Dendritic cell treated with granulocyte-macrophage colony-stimulating factor and Interleukin-4, amounts not matched to agents 40 ng/mL and 50 ng/mL, for 4 days (primary cell): ENCODE data around the gene PTDSS2.
A peak's percentile ranks its signal among the peaks of the same experiment; 100 is the strongest.

ENCODE experiments used
- H3K27ac Mint-ChIP-seq: one replicate; pipeline ENCODE4 v1.8.0; 2022; ENCODE audit warnings: mild to moderate bottlenecking, mixed read lengths
- H3K27me3 Mint-ChIP-seq: one replicate; pipeline ENCODE4 v1.8.0; 2022; ENCODE audit warnings: mild to moderate bottlenecking, mixed read lengths
- H3K36me3 Mint-ChIP-seq: one replicate; pipeline ENCODE4 v1.8.0; 2022; ENCODE audit warnings: low read depth, mixed read lengths
- H3K4me1 Mint-ChIP-seq: one replicate; pipeline ENCODE4 v1.8.0; 2022; ENCODE audit warnings: low read depth, mixed read lengths
- H3K4me3 Mint-ChIP-seq: one replicate; pipeline ENCODE4 v1.8.0; 2022; ENCODE audit warnings: mild to moderate bottlenecking, moderate library complexity, mixed read lengths
- H3K9me3 Mint-ChIP-seq: one replicate; pipeline ENCODE4 v1.8.0; 2022; ENCODE audit warnings: mixed read lengths
- intact Hi-C: fragments of 100-400 bp; cut with micrococcal nuclease; formaldehyde crosslinking; loops from one replicate; pipeline ENCODE4 v1.15.0; 2022

Gene PTDSS2

DNA sequence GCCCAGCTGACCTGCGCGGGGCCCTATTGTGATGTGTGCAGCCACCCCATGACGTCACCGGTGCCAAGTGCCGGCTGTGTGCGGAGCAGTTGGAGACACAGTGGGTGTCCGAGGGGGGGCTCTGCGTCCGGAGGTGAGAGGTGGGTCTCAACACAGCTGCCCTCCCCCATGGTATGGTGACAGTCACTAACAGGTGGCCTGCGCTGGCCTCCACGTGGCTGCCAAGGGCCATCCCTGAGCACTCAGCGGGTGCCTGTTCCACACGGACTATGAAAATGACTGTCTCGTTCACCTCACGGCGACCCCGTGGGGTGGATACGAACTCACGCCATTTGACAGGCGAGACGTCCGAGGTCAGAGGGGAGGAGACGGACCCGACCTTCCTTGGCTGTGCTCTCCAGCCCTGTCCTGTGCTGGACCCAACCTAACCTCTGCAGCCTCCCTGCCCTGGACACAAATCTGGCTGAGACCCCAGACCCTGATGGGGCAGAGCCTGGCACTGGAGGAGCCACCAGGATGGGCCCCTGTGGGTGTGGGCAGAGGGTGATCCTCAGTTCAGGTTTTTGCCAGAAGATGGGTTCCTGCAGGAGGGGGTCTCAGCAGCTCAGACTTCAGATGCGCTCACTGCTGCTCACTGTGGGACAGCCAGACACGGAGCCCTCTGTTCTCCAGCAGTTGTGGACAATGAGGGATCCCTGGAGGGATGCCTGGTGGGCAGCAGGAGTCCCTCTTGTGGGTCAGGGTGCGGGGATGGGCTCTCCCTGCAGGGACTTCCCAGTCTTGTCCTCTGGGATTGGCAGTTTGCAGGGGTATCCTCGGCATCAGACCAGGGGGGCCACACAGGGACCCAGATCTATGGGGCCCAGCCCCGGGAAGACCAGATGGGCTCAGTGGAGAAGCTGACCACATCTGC, 79.0 kb downstream of the PTDSS2 start:
- intact Hi-C loops = no loop called here
- peaks cover 4% of the 10 kb centered on the region for H3K4me1 Mint-ChIP-seq
- no peaks in the 10 kb centered on the region for H3K9me3 Mint-ChIP-seq
- peaks cover 35% of the 10 kb centered on the region for H3K36me3 Mint-ChIP-seq
- no peak overlapping the region for H3K4me3 Mint-ChIP-seq
- H3K27ac Mint-ChIP-seq = no peak overlapping the region
- H3K27me3 Mint-ChIP-seq = peaks cover 3% of the 10 kb centered on the region

DNA sequence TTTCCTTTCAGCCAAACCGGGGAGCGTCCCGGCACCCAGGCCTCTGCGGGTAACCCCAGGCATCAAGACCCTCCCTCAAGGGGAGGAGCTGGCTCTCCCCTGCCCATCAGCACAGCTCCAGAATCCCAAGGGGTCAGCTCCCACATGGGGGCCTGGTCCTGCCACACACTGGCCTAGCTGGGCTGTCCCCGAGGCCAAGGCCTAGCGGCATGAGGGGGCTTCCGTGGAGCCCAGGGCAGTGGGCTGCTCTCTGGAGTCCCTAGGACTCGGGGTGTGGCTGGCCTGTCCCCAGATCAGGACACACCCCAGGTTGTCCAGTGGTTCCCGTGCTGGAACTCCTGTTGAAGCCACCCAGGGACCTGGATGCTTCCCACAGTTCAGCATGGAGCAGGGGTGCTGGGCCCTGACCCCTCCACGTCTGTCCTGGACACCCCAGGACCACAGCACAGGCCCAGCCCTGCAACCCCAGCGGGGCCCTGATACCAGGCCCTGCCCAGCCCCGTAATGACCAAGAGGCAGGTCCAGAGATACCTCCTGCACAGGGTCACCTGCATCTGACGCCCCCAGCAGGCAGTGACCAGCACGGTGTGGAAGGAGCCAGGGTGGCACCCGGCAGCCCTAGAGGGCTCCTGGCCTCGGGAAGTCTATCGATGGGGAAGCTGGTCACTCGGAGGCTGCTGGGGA, 79.8 kb downstream of the PTDSS2 start:
- peaks cover 39% of the 10 kb centered on the region for H3K36me3 Mint-ChIP-seq
- intact Hi-C loops = no loop called here
- peaks cover 2% of the 10 kb centered on the region for H3K27me3 Mint-ChIP-seq
- H3K27ac Mint-ChIP-seq = no peak overlapping the region
- H3K9me3 Mint-ChIP-seq = no peaks in the 10 kb centered on the region
- no peak overlapping the region for H3K4me3 Mint-ChIP-seq
- peaks cover 9% of the 10 kb centered on the region for H3K4me1 Mint-ChIP-seq

DNA sequence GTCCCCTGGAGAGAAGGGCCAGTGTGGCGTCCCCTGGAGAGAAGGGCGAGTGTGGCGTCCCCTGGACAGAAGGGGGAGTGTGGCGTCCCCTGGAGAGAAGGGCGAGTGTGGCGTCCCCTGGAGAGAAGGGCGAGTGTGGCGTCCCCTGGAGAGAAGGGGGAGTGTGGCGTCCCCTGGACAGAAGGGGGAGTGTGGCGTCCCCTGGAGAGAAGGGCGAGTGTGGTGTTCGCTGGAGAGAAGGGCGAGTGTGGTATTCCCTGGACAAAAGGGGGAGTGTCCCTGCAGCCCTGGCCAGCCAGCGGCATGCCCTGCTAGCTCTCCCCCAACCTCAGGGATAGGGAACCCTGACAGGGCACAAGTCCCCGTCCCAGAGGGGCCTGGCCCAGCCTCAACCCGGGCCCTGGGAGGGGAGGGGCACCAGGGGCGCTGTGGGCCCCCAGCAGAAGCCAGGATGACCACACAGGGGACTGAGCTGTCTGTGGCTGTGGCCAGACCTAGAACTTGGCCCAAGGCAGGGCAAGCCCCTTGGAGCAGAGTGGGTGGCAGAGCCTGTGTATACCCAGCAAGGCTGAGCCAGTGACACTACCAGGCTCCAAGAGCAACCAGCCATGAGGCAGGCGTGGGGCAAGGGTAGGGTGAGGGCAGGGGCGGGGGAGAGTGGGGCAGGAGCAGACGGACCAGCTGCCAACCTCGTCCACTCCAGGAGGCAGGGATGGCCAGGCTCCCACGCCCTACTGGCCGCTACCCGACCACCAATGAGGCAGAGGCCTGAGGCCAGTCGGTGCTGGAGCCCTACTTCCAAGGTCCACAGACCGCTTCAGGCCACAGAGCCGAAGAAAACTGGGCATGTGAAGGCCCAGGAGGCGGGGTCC, 81.1 kb downstream of the PTDSS2 start:
- Mint-ChIP-seq H3K4me3 (no peak overlapping the region), H3K27ac (no peak overlapping the region), H3K36me3 (peaks cover 39% of the 10 kb centered on the region), H3K4me1 (peaks cover 13% of the 10 kb centered on the region), H3K9me3 (no peaks in the 10 kb centered on the region), H3K27me3 (peaks cover 2% of the 10 kb centered on the region)
- intact Hi-C loops = no loop called here

DNA sequence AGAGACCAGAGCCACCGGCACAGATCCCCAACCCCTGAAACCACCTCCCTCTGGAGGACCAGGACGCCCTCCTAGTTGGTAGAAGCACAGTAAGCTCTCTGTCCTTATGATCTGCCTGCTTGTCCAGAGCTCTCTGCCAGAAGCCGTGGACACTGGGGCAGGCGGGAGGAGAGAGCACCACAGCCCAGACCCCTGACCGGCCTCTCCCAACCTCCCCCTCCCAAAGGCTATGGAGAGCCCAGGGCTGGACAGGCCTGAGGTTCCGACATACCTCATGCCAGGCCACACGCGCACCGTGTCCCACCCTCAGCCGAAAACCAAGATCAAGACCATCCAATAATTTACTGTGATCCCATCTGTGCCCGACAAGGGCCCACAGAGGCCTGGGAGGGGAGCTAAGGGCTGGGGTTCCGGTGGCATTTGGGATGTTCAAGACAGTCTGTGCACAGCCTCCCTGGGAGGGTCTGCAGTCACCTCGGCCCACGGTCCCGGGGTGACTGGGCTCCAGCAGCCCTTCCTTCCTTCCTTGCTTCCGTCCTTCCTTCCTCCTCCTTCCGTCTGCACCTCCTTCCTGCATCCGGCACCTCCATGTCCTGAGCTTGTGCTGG, 81.9 kb downstream of the PTDSS2 start:
- peaks cover 18% of the 10 kb centered on the region for H3K4me1 Mint-ChIP-seq
- intact Hi-C loops = no loop called here
- peaks cover 39% of the 10 kb centered on the region for H3K36me3 Mint-ChIP-seq
- no peak overlapping the region for H3K27ac Mint-ChIP-seq
- peaks cover 2% of the 10 kb centered on the region for H3K27me3 Mint-ChIP-seq
- no peak overlapping the region for H3K4me3 Mint-ChIP-seq
- no peaks in the 10 kb centered on the region for H3K9me3 Mint-ChIP-seq

DNA sequence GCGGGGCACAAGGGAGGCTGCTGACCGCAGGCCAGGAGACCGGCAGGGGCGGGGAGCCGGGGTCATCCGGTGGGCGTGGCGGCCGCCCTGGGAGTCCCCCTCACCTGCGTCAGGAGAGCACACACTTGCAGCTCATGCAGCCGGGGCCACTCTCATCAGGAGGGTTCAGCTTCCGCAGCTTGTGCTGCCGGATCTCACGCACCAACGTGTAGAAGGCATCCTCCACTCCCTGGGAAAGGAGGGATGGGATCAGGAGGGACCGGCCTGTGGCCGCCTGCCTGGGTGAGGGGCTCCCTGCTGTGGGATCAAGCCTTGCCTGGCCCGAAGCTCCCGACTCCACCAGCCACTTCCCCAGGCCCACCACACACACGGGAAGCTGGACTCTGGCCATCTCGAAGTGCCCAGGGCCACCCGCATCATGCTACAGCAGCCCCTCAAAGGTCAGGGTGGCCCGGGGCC, 82.5 kb downstream of the PTDSS2 start:
- Mint-ChIP-seq H3K9me3 (no peaks in the 10 kb centered on the region), H3K27me3 (peaks cover 7% of the 10 kb centered on the region), H3K36me3 (peaks cover 39% of the 10 kb centered on the region), H3K27ac (no peak overlapping the region), H3K4me1 (peaks cover 23% of the 10 kb centered on the region), H3K4me3 (no peak overlapping the region)
- intact Hi-C loops = no loop called here

DNA sequence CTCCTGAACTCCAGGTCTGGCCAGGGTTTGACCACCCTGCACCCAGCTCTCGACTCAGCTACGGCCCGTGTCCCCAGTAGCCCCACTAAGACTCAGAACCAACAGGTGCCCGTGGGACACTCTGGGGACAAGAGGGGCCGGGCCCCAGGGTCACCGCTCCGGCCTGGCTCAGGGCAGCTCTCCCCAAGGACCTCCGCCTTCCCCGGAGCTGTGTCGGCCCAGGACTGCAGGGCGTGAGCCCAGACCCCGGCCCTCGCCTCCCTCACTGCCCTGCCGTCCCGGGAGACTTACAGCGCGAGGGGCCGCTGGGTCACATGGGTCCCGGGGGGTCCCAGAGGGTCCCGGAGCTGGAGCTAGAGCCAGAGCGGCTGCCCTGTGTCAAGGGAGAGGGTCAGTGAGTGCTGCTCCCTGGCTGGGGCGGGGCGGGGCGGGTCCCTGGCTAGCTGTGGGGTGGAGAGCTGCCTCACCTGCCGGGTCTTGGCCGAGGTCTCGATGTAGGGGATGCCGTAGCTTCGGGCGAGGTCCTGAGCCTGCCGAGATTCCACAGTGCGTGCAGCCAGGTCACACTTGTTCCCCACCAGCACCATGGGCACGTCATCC, 83.0 kb downstream of the PTDSS2 start:
- Mint-ChIP-seq H3K27me3 (peaks cover 12% of the 10 kb centered on the region), H3K27ac (no peak overlapping the region), H3K9me3 (no peaks in the 10 kb centered on the region), H3K4me1 (peaks cover 28% of the 10 kb centered on the region), H3K36me3 (peaks cover 39% of the 10 kb centered on the region), H3K4me3 (no peak overlapping the region)
- intact Hi-C loops = no loop called here

DNA sequence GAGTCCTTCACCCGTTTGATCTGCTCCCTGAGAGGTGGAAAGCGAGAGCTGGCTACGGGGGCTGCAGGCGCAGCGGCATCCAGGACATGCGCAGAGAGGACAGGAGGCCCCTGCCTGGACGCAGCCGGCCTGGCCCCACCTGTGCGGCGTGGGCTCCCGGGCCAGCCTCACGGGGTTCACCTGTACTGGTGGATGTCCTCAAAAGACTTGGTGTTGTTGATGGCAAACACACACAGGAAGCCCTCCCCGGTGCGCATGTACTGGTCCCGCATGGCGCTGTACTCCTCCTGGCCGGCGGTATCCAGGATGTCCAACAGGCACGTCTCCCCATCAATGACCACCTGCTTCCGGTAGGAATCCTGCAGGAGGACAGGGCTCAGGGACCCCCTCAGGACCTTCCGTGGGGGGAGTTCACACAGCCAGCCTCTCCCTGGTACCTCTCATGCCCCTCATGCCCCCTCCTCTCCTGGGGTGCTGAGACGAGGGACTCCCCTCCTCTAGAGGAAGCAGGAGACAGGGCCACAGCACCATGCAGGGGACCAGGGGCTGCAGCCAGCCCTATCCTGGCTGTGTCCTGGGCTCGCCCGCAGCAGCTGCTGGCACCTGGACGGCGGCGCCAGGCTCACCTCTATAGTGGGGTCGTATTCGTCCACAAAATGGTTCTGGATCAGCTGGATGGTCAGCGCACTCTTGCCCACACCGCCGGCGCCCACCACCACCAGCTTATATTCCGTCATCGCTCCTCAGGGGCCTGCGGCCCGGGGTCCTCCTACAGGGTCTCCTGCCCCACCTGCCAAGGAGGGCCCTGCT, 83.7 kb downstream of the PTDSS2 start:
- peaks cover 19% of the 10 kb centered on the region for H3K27me3 Mint-ChIP-seq
- intact Hi-C loops = no loop called here

DNA sequence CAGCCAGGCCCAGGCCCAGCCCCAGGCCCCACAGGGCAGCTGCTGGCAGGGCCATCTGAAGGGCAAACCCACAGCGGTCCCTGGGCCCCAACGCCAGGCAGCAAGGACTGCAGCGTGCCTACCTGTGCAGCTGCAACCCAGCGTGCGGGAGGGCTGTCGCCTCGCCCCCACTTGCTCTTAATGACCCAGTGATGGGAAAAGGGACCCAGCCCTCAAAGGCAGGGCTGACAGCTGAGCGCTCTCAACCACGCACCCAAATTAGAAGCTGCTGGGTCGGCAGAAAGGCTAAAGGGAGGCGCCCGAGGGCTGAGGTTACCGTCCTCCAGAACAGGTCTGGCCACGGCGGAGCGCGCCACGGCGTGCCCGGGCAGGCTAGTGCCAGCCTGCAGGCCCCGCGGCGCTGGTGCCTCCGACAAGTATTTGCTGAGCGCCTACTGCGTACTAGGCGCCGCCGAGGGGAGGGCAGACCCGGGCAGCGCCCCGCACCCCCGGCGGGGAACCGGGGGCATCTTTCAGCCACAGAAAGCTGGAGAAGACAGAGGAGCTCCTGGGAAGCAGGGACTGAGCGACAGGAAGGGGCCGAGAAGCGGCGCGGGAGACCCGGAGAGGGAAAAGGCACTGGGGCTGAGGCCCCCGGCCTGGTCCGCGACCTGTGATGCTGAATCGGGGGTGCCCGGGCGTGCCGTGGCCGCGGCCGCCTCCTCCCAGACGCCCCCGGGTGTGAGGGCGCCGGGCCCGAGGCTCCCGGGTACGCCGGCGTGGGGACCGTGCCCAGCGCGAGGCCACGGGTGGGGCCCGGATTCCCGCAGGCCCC, 84.5 kb downstream of the PTDSS2 start:
- Mint-ChIP-seq H3K4me1 (peaks cover 28% of the 10 kb centered on the region), H3K36me3 (peaks cover 39% of the 10 kb centered on the region), H3K27ac (peak overlapping the region; percentile 65), H3K27me3 (peaks cover 26% of the 10 kb centered on the region), H3K9me3 (no peaks in the 10 kb centered on the region), H3K4me3 (peak overlapping the region; percentile 76)
- intact Hi-C loops = no loop called here

More for the DNA sequence above, 83.7 kb downstream of the PTDSS2 start:
- peaks cover 39% of the 10 kb centered on the region for H3K36me3 Mint-ChIP-seq
- H3K9me3 Mint-ChIP-seq = no peaks in the 10 kb centered on the region
- H3K4me1 Mint-ChIP-seq = peaks cover 28% of the 10 kb centered on the region
- H3K27ac Mint-ChIP-seq = peak overlapping the region; percentile 65
- peak overlapping the region; percentile 76 for H3K4me3 Mint-ChIP-seq

DNA sequence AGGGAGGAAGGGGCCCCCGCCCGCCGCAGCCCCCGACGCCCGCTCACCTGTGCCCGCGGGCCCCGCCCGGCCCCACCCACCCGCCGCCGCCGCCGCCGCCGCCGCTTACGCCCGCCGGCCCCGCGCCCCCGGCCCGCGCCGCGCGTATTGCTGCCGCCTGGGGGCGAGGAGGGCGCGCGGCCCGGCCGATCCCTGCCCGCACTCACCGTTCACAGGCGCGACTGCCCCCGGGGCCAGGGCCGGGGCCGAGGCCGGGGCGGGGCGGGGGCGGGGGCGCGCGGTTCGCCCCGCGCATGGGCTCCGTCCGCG, 85.1 kb downstream of the PTDSS2 start:
- peaks cover 31% of the 10 kb centered on the region for H3K27me3 Mint-ChIP-seq
- intact Hi-C loops = no loop called here
- peaks cover 28% of the 10 kb centered on the region for H3K4me1 Mint-ChIP-seq
- H3K27ac Mint-ChIP-seq = no peak overlapping the region
- no peaks in the 10 kb centered on the region for H3K9me3 Mint-ChIP-seq
- H3K36me3 Mint-ChIP-seq = peaks cover 35% of the 10 kb centered on the region
- H3K4me3 Mint-ChIP-seq = no peak overlapping the region

DNA sequence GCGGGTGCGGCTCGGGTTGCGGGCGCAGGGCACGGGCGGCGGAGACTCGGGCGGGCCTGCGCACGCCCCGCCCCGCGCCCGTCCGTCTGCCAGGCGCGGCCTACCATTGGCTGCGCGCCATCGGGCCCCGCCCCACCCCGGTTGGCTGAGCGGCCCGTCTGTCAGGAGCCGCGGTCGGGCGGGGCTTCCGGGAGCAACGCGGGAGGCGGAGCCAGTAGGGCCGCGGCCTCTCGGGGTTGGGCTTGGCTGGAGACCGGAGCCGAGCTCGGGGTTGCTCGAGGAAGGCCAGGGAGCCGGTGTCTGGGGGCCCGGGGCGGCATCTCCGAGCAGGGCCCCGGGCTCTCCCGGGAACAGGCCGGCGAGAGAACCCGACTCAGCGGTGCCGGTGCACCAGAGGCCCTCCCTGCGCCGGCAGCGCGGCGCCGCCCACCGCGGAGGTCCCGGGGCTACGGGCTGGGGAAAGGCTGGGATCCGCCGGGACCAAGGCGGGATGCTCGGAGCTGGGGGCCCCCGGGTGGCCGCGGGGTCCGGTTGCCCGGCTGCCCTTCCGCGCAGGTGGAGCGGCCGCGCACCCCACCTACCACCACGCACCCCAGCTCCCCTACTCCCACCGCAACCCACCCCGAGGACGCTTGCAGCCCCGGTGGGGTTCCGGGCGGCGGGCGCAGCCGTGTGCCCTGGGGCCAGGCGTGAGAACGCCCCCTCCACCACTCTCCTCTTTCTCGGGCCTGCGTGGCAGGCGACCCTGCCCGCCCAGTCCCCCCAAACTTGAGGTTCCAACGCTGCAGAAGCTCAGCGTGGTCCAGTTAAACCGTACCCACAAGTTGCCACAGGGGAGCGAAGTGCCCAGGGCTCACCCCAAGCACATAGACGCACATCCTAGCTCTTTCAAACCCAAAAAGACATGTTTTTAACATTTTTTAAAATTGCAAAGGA, 85.7 kb downstream of the PTDSS2 start, which contains the start of gene HRAS:
HRAS (minus strand) TSS at position 58 of the 936 bp plus-strand sequence.
- Mint-ChIP-seq H3K36me3 (peaks cover 32% of the 10 kb centered on the region), H3K4me3 (peak within 1 kb of the TSS; percentile 83), H3K27ac (peak within 1 kb of the TSS; percentile 89), H3K27me3 (peaks cover 35% of the 10 kb centered on the region), H3K4me1 (peaks cover 28% of the 10 kb centered on the region), H3K9me3 (no peaks in the 10 kb centered on the region)
- intact Hi-C loops = loop anchor here (2.0 kb wide), 1 partner anchor 31 kb away; no protein-coding TSS in a partner anchor
